HEK293 (cell line): Measurements from ENCODE around the gene ESCO1.

ENCODE experiments used
- GLI4 ChIP-seq: fragments of 450-650 bp; formaldehyde crosslinking; IDR thresholded peaks from 2 replicates; pipeline ENCODE4 v1.5.1; 2016; ENCODE audit warnings: missing biosample characterization, missing genetic modification characterization
- KLF7 ChIP-seq: fragments of 450-650 bp; formaldehyde crosslinking; IDR thresholded peaks from 2 replicates; pipeline ENCODE4 v1.5.1; 2016; ENCODE audit warnings: missing biosample characterization, missing genetic modification characterization, borderline replicate concordance
- MEIS1 ChIP-seq: sonication (generic); formaldehyde crosslinking; IDR thresholded peaks from 2 replicates; pipeline ENCODE4 v1.8.1; 2022; ENCODE audit warnings: missing genetic modification reagents, mild to moderate bottlenecking, borderline replicate concordance
- RBAK ChIP-seq: fragments of 450-650 bp; formaldehyde crosslinking; IDR thresholded peaks from 2 replicates; pipeline ENCODE4 v1.5.1; 2016; ENCODE audit warnings: missing biosample characterization, missing genetic modification characterization
- YY2 ChIP-seq: fragments of 450-650 bp; formaldehyde crosslinking; IDR thresholded peaks from 2 replicates; pipeline ENCODE4 v1.5.1; 2016; ENCODE audit warnings: missing biosample characterization, missing genetic modification characterization
- ZBTB20 ChIP-seq: fragments of 450-650 bp; formaldehyde crosslinking; IDR thresholded peaks from 2 replicates; pipeline ENCODE4 v1.5.1; 2016; ENCODE audit warnings: missing biosample characterization, missing genetic modification characterization
- ZBTB21 ChIP-seq: fragments of 450-650 bp; formaldehyde crosslinking; IDR thresholded peaks from 2 replicates; pipeline ENCODE4 v1.5.1; 2017; ENCODE audit warnings: missing biosample characterization, missing genetic modification characterization
- ZBTB48 ChIP-seq: fragments of 450-650 bp; formaldehyde crosslinking; IDR thresholded peaks from 2 replicates; pipeline ENCODE4 v1.5.1; 2016; ENCODE audit warnings: missing biosample characterization, missing genetic modification characterization
- ZFP41 ChIP-seq: fragments of 450-650 bp; formaldehyde crosslinking; IDR thresholded peaks from 2 replicates; pipeline ENCODE4 v1.5.1; 2016; ENCODE audit warnings: missing biosample characterization, missing genetic modification characterization, borderline replicate concordance
- ZNF121 ChIP-seq: fragments of 450-650 bp; formaldehyde crosslinking; IDR thresholded peaks from 2 replicates; pipeline ENCODE4 v1.5.1; 2016; ENCODE audit warnings: missing biosample characterization, missing genetic modification characterization
- ZNF239 ChIP-seq: fragments of 450-650 bp; formaldehyde crosslinking; IDR thresholded peaks from 2 replicates; pipeline ENCODE4 v1.5.1; 2016; ENCODE audit warnings: missing biosample characterization, missing genetic modification characterization
- ZNF274 ChIP-seq, 2 experiments: fragments of 200-500 bp in 1 of 2; fragments of 450-650 bp in 1 of 2; sonication (Bioruptor generic) in 1 of 2; formaldehyde crosslinking in 1 of 2; IDR thresholded peaks; 2 replicates each; pipeline versions ENCODE4 v1.5.1 to v1.6.1; 2014 to 2016; ENCODE audit warnings: borderline replicate concordance in 1 of 2, inconsistent platforms in 1 of 2, low read length in 1 of 2, missing biosample characterization in 1 of 2, missing genetic modification characterization in 1 of 2
- ZNF302 ChIP-seq: fragments of 450-650 bp; formaldehyde crosslinking; IDR thresholded peaks from 2 replicates; pipeline ENCODE4 v1.5.1; 2016; ENCODE audit warnings: missing biosample characterization, missing genetic modification characterization, low read depth
- ZNF335 ChIP-seq: fragments of 450-650 bp; formaldehyde crosslinking; conservative IDR thresholded peaks from 2 replicates; pipeline ENCODE4 v1.5.1; 2016; ENCODE audit warnings: missing biosample characterization, missing genetic modification characterization
- ZNF513 ChIP-seq: fragments of 450-650 bp; IDR thresholded peaks from 2 replicates; pipeline ENCODE4 v1.5.1; 2018; ENCODE audit warnings: missing biosample characterization, missing genetic modification characterization
- ZNF529 ChIP-seq: fragments of 450-650 bp; formaldehyde crosslinking; IDR thresholded peaks from 2 replicates; pipeline ENCODE4 v1.5.1; 2017; ENCODE audit warnings: missing genetic modification characterization, missing biosample characterization; ENCODE audit not compliant: insufficient replicate concordance
- ZNF600 ChIP-seq: fragments of 450-650 bp; formaldehyde crosslinking; IDR thresholded peaks from 2 replicates; pipeline ENCODE4 v1.5.1; 2016; ENCODE audit warnings: missing biosample characterization, missing genetic modification characterization
- ZNF664 ChIP-seq: fragments of 450-650 bp; formaldehyde crosslinking; IDR thresholded peaks from 2 replicates; pipeline ENCODE4 v1.5.1; 2016; ENCODE audit warnings: missing biosample characterization, missing genetic modification characterization
- ZNF747 ChIP-seq: fragments of 450-650 bp; formaldehyde crosslinking; IDR thresholded peaks from 2 replicates; pipeline ENCODE4 v1.5.1; 2016; ENCODE audit warnings: missing biosample characterization, missing genetic modification characterization
- ZNF76 ChIP-seq: fragments of 450-650 bp; formaldehyde crosslinking; IDR thresholded peaks from 2 replicates; pipeline ENCODE4; 2016; ENCODE audit warnings: low read depth, missing biosample characterization, missing genetic modification characterization, borderline replicate concordance
- ZNF830 ChIP-seq: fragments of 450-650 bp; IDR thresholded peaks from 2 replicates; pipeline ENCODE4 v1.5.0; 2018; ENCODE audit warnings: missing biosample characterization, missing genetic modification characterization, low read depth, mild to moderate bottlenecking, moderate library complexity
- ZSCAN30 ChIP-seq: fragments of 450-650 bp; IDR thresholded peaks from 2 replicates; pipeline ENCODE4 v1.5.1; 2018; ENCODE audit warnings: missing biosample characterization, mild to moderate bottlenecking, missing genetic modification characterization, moderate library complexity
- TF ChIP-seq, protein P1 (sequence below): fragments of 450-650 bp; formaldehyde crosslinking; IDR thresholded peaks from 2 replicates; pipeline ENCODE4 v1.5.1; 2016; ENCODE audit warnings: missing biosample characterization, missing genetic modification characterization
- TF ChIP-seq, protein P2 (sequence below): fragments of 450-650 bp; formaldehyde crosslinking; IDR thresholded peaks from 2 replicates; pipeline ENCODE4 v1.5.1; 2016; ENCODE audit warnings: missing biosample characterization, missing genetic modification characterization
- TF ChIP-seq, protein P3 (sequence below): fragments of 450-650 bp; formaldehyde crosslinking; IDR thresholded peaks from 2 replicates; pipeline ENCODE4 v1.5.1; 2017; ENCODE audit warnings: missing biosample characterization, missing genetic modification characterization
- TF ChIP-seq, protein P4 (sequence below): fragments of 450-650 bp; formaldehyde crosslinking; IDR thresholded peaks from 2 replicates; pipeline ENCODE4 v1.5.1; 2016; ENCODE audit warnings: missing biosample characterization, missing genetic modification characterization

Gene ESCO1

GRCh38 chr18:21599585-21600525 is 649 bp downstream of the ESCO1 start (continued):
- TF ChIP-seq, protein P1, sequence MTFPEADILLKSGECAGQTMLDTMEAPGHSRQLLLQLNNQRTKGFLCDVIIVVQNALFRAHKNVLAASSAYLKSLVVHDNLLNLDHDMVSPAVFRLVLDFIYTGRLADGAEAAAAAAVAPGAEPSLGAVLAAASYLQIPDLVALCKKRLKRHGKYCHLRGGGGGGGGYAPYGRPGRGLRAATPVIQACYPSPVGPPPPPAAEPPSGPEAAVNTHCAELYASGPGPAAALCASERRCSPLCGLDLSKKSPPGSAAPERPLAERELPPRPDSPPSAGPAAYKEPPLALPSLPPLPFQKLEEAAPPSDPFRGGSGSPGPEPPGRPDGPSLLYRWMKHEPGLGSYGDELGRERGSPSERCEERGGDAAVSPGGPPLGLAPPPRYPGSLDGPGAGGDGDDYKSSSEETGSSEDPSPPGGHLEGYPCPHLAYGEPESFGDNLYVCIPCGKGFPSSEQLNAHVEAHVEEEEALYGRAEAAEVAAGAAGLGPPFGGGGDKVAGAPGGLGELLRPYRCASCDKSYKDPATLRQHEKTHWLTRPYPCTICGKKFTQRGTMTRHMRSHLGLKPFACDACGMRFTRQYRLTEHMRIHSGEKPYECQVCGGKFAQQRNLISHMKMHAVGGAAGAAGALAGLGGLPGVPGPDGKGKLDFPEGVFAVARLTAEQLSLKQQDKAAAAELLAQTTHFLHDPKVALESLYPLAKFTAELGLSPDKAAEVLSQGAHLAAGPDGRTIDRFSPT (tag by site-specific recombination): 0 out of 2 replicates have a peak, but pooled peaks have one; percentile 26
- 0 out of 2 replicates have a peak, but pooled peaks have one; percentile 81 for TF ChIP-seq ZNF600 (tag by site-specific recombination)
- peak; percentile 86 for TF ChIP-seq ZNF76
- TF ChIP-seq ZBTB48 (tag by site-specific recombination): peak; percentile 85
- peak; percentile 72; the same call in 1 of the 2 replicates for TF ChIP-seq YY2 (tag by site-specific recombination)
- TF ChIP-seq, protein P2, sequence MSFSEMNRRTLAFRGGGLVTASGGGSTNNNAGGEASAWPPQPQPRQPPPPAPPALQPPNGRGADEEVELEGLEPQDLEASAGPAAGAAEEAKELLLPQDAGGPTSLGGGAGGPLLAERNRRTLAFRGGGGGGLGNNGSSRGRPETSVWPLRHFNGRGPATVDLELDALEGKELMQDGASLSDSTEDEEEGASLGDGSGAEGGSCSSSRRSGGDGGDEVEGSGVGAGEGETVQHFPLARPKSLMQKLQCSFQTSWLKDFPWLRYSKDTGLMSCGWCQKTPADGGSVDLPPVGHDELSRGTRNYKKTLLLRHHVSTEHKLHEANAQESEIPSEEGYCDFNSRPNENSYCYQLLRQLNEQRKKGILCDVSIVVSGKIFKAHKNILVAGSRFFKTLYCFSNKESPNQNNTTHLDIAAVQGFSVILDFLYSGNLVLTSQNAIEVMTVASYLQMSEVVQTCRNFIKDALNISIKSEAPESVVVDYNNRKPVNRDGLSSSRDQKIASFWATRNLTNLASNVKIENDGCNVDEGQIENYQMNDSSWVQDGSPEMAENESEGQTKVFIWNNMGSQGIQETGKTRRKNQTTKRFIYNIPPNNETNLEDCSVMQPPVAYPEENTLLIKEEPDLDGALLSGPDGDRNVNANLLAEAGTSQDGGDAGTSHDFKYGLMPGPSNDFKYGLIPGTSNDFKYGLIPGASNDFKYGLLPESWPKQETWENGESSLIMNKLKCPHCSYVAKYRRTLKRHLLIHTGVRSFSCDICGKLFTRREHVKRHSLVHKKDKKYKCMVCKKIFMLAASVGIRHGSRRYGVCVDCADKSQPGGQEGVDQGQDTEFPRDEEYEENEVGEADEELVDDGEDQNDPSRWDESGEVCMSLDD (tag by site-specific recombination): peak; percentile 40
- TF ChIP-seq, protein P3, sequence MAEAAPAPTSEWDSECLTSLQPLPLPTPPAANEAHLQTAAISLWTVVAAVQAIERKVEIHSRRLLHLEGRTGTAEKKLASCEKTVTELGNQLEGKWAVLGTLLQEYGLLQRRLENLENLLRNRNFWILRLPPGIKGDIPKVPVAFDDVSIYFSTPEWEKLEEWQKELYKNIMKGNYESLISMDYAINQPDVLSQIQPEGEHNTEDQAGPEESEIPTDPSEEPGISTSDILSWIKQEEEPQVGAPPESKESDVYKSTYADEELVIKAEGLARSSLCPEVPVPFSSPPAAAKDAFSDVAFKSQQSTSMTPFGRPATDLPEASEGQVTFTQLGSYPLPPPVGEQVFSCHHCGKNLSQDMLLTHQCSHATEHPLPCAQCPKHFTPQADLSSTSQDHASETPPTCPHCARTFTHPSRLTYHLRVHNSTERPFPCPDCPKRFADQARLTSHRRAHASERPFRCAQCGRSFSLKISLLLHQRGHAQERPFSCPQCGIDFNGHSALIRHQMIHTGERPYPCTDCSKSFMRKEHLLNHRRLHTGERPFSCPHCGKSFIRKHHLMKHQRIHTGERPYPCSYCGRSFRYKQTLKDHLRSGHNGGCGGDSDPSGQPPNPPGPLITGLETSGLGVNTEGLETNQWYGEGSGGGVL (tag by site-specific recombination): peak; percentile 76
- peak; percentile 94 for TF ChIP-seq ZNF513 (tag by site-specific recombination)
- TF ChIP-seq, protein P4, sequence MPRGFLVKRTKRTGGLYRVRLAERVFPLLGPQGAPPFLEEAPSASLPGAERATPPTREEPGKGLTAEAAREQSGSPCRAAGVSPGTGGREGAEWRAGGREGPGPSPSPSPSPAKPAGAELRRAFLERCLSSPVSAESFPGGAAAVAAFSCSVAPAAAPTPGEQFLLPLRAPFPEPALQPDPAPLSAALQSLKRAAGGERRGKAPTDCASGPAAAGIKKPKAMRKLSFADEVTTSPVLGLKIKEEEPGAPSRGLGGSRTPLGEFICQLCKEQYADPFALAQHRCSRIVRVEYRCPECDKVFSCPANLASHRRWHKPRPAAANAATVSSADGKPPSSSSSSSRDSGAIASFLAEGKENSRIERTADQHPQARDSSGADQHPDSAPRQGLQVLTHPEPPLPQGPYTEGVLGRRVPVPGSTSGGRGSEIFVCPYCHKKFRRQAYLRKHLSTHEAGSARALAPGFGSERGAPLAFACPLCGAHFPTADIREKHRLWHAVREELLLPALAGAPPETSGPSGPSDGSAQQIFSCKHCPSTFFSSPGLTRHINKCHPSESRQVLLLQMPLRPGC (tag by site-specific recombination): no peak
- 0 out of 2 replicates have a peak, but pooled peaks have one; percentile 76 for TF ChIP-seq GLI4
- TF ChIP-seq ZNF747 (tag by site-specific recombination): no peak
- 0 out of 2 replicates have a peak, but pooled peaks have one; percentile 27 for TF ChIP-seq KLF7 (tag by site-specific recombination)
- TF ChIP-seq ZNF239 (tag by site-specific recombination): peak; percentile 57; the same call in 1 of the 2 replicates
- peak; percentile 35; the same call in 1 of the 2 replicates for TF ChIP-seq ZNF121
- TF ChIP-seq ZBTB21 (tag by site-specific recombination): no peak
- no peak for TF ChIP-seq RBAK (tag by site-specific recombination)
- no peak for TF ChIP-seq ZNF529 (tag by site-specific recombination)
- peak; percentile 79 for TF ChIP-seq ZNF335 (tag by site-specific recombination)
- no peak for TF ChIP-seq ZFP41
- TF ChIP-seq MEIS1 (CRISPR knock-in tag): no peak
- TF ChIP-seq ZNF302 (tag by site-specific recombination): 0 out of 2 replicates have a peak, but pooled peaks have one; percentile 8
- no peak for TF ChIP-seq ZNF830
- TF ChIP-seq ZSCAN30 (tag by site-specific recombination): 0 out of 2 replicates have a peak, but pooled peaks have one; percentile 10
- peak; percentile 79 for TF ChIP-seq ZBTB20 (tag by site-specific recombination)
- no peak for TF ChIP-seq ZNF274 (IDR thresholded peaks at IDR 0.05; ENCODE audit: low read length)
- TF ChIP-seq ZNF274 (tag by site-specific recombination; IDR thresholded peaks at IDR 0.05; ENCODE audit: borderline replicate concordance): no peak
- TF ChIP-seq ZNF664 (tag by site-specific recombination): 0 out of 2 replicates have a peak, but pooled peaks have one; percentile 16
